ENCODE measurements around the gene JPH4.
A peak's percentile ranks its signal among the peaks of the same experiment; 100 is the strongest.
"Not testable (repeated sequence)": the region's sequence is repeated elsewhere in the genome, so short reads cannot be mapped to it uniquely, and the experiment has no call there.

JPH4 gene

DNA sequence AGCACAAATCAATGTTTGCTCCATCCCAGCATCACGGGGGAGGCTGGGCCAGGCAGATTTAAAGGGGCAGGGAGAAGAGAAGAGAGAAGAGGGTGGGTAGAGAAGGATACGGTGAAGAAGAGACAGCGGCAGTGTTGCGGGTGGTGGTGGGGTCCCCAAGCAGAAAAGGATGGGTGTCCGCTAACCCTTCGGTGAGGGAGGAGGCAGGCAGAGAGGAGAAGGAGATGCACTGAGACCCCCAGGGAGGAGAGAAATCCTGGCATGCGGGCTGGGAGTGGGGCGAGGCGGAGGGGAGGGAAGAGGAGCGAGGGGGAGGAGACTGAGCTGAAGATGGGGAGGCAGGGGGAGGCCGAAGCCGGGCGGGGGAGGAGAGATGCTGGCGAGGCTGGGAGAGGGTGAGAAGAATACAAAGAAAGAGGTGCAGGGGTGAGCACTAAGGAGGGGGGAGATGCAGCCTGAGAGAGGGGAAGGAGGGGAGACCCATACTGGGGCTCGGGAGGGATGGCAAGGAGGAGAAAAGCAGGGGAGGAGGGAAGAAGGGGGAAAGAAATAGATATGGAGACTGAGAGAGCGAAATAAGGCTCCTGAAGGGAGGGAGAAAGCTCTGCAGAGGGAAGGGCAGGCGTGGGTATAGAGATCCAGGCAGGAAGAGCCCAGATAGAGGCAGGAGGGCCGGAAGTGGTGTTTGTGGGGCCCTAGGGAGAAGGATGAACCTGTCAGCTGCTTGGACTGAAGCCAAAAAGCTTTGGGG lies at the start of gene JPH4:
Gene JPH4, minus strand, starts transcription at position 231 of the 751 bp plus-strand sequence. CDS start 1,337 bp downstream, outside the sequence.
- DNase-seq, result no peak

GRCh38 chr14:23627961-23628360 lies 49.4 kb upstream of the JPH4 start:
- no peak for DNase-seq

DNA sequence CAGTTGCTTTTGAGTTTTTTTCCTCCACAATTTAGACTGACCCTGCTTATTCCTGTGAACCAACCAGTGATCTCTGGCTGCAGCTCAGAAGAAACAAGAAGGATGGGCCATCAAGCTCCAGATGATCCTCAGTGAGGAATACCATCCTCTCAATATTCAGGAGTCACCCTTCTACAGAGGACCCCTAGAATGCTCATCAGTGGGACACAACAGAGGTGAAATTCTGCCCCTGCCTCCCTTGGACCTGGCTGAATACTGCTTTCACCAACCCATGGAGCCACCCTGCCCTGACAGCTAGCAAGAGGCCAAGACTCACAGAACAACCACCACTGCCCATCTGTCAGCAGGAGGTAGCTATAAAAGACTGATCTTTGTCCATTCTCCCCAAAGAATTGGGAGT lies 48.4 kb upstream of the JPH4 start:
- DNase-seq, result no peak

- no peak for DNase-seq
Observed at GRCh38 chr14:23624830-23625404, 46.3 kb upstream of the JPH4 start.

- DNase-seq, result no peak
Observed at GRCh38 chr14:23623962-23624361, 45.4 kb upstream of the JPH4 start.

DNA sequence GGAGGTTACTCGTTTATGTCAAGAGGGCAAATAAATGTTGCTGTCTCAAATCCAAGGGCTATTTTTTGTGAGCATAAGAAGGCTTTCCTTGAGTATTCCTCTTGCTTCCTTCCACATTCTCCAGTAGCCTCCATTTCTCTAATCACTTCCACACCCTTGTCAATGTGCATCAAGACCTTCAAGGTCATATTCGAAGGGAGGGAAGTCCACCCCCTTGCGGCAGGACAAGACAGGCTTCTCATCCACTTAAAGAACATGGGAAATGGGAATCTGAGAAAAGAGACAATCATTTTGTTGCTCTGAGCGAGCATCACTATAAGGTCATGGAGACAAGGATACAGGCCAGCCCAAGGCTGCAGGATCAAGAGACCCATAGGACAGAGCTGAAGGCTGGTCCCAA lies 44.4 kb upstream of the JPH4 start:
- no peak for DNase-seq

DNA sequence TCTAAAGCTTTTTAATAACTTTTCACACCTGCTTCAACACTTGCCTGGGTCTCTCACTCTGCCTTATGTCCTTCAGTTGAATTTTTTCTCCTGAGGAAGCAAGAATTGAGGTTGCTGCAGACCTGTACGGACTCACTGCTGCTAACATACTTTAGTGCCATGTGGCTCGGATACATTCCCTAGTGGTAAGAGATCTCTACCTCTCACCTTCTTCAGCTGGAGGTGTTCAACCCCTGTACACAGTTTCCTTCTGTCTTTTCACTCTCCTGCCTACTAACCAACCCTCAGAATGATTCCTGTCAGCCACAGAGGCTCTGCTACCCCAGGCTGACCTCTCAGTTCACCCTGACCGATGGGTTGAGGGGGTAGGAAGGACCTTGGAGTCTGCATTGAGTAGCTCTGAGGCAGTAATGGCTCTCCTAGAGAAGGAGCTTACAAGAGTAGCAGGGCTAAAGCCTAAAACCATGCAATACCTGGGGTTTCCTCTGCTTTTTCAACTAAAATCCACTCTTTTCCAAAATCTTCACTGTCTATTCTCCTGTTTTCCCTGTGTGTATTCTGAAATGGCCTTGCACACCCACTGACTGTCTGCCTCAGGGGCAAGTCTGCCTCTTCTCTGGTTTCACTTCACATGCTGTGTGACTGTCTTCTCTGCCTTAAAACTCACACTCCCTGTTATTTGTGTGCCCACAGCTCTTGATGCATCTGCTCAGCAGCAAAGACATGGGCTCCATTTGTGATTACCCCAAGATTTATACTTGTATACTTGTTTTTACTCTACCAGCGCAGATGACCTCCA lies 43.5 kb upstream of the JPH4 start:
- no peak for DNase-seq

- DNase-seq, result no peak
Observed at GRCh38 chr14:23621204-23621931, 42.8 kb upstream of the JPH4 start.

GRCh38 chr14:23620177-23620702 lies 41.6 kb upstream of the JPH4 start:
- DNase-seq, result no peak

DNA sequence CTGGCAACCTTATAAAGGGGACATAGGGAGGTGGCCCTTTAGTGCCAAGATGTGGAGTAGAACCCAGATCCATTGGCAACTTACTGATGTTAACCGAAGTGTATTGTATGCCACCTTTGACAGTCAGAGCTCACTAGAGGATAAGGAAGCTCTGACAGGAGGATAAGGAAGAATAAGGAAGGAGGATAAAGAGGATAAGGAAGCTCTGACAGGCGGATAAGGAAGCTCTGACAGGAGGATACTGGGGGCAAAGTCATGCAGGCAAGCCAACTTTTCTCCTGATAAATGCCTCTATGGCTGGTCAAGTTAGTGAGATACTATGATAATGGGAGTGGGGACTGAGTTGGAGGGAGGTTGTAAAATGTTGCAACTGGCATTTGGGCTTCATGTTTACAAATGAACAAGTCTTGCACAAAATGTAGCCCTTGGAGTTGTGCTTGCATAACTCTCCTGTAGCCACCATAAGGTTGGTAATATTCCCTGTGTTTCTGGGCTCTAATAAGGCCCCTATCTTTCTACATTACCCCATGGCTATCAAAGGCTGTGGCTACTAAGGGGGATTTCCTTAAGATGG lies 39.9 kb upstream of the JPH4 start:
- no peak for DNase-seq

- DNase-seq, result no peak
Observed at GRCh38 chr14:23617539-23617938, 38.9 kb upstream of the JPH4 start.

DNA sequence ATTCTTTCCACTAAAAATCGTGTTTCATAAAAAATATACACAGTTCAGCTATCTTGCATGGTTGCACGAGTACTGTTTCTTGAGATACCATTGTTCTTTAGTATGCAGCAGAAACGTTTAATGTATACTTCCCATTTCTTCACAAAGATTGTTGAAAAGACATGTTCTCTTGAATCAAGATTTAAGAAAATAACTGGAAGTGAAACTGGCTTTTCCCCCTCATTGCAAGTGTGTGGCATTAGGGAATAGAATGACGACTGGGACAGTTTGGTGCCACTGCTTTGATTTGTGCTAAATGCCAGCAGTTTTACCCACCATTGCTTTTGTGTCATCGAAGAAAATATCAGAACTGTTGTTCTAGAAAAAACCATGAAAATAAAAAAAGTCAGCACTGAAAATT lies 37.3 kb upstream of the JPH4 start:
- no peak for DNase-seq

- DNase-seq, result no peak
Observed at GRCh38 chr14:23614395-23614828, 35.8 kb upstream of the JPH4 start.

- no peak for DNase-seq
Observed at GRCh38 chr14:23613242-23614070, 34.9 kb upstream of the JPH4 start.

DNA sequence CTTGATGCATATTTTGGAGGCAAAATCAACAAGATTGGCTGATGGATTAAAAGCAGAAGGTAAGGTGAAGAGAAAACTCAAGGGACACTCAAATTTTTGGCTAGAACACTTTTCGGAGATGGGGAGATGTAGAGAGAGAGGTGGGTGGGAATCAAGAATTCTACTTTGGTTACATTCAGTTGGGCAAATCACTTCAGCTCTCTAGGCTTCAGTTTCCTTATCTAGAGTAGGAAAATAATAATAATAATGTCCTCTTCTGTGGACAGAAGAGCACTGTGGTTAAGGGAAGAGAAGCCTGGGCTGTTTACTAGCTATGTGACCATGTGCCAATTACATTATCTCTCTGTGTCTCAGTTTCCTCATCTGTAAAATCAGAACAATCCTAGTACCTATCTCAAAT lies 34.2 kb upstream of the JPH4 start:
- DNase-seq, result no peak

DNA sequence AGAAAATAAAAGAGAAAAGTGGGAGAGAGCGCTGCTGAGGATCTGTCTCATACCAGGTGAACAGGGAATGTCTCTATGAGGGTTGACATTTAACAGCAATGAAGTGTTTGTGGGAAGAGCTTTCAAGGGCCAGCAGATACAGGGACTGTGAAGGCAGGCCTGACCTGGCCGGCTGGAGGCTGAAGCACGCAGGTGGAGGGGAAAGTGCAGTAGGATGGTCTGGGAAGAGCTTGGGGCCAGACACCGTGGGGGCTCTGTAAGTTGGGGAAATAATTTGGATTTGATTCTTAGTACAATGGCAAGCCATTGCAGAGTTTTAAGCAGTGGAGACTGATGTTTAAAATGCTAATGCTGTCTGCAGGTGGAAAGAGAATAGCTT lies 33.8 kb upstream of the JPH4 start:
- no peak for DNase-seq

DNA sequence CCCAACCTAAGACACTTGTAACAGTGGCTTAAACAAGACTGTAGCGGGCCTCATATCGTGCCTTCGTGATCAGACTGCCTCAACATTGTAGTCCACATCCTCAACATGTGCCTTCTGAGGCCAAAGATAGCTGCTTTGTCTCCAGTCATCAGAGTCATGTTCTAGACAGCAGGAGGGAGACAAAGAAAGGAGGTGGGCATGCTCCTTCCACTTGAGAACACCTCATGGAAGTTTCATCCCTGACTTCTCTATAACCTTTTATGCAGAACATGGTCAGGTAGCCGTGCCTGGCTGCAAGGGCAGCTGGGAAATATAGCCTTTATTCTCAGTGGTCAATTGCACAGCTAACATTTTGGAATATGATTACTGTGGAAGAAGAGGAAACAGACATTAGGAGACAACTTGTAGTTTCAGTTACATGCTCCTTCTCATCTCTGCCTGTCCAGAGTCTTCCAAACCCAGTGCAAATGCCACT lies 32.3 kb upstream of the JPH4 start:
- DNase-seq, result no peak

DNA sequence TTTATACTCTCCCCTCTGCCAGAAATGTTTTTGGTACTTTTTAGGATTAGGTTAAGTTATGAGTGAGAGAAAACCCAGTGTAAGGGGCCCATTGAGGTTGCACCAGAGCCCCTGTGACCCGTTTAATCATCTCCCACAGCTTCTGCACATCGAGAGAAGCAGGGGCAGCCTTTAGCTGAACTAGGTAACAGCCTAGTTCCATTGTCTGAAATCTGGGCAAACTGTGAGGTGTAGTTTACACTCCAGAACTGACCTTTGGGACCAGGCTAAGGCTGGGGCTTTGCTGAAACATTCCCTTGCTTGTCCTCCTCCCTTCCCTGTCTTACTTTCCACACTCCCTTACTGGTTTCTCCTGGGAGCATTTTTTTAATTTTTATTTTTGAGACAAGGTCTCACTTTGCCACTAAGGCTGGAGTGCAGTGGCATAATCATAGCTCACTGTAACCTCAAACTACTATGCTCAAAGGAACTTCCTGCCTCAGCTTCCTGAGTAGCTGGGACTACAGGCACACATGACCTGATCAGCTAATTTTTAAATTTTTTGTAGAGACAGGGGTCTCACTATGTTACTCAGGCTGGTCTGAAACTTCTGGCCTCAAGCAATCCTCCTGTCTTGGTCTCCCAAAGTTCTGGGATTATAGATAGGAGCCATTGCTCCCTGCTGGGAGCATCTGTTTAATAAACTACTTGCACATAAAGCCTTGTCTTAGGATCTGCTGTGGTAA lies 31.7 kb upstream of the JPH4 start:
- DNase-seq, result peak; percentile 44

DNA sequence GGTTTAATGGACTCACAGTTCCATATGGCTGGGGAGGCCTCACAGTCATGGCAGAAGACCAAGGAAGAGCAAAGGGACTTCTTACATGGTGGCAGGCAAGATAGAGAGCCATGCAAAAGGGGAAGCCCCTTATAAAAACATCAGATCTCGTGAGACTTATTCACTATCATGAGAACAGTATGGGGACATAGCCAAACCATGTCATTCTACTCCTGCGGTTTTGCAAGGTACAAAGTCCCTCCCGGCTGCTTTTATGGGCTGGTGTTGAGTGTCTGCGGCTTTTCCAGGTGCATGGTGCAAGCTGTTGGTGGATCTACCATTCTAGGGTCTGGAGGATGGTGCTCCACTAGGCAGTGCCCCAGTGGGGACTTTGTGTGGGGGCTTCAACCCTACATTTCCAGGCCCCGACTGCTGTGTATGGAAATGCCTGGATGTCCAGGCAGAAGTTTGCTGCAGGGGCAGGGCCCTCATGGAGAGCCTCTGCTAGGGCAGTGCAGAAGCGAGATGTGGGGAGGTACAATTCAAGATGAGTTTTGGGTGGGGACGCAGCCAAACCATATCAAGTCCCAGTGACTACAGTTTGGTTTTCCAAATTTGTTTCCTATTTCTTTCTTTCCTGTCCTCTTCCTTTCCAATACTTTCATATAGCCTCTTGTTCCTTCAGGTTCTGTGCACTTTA lies 31.0 kb upstream of the JPH4 start:
- not testable (repeated sequence) for DNase-seq

GRCh38 chr14:23609001-23609400 lies 30.4 kb upstream of the JPH4 start:
- DNase-seq, result no peak
